ENCODE data around the gene CLIP1. TPM values are rescaled to one million over a fixed set of nuclear protein-coding genes. Genes with fewer than 3 reads are reported as not detected.
A peak's percentile ranks its signal among the peaks of the same experiment; 100 is the strongest.
"Not testable (repeated sequence)": the region's sequence is repeated elsewhere in the genome, so short reads cannot be mapped to it uniquely, and the experiment has no call there.

The CLIP1 gene
- polyA plus RNA-seq (2013): 101 and 104 TPM in 2 replicates

- Histone ChIP-seq H4K8ac (ENCODE audit: low read depth, low read length) (peak within 1 kb of the TSS; percentile 95), H4K91ac (ENCODE audit: low read depth, low read length) (peak within 1 kb of the TSS; percentile 99), H2BK12ac (ENCODE audit: low read length) (peak within 1 kb of the TSS; percentile 87), H3K36me3 (ENCODE audit: control insufficient read depth in 1 of 2, insufficient read depth in 2 of 2, low read length in 2 of 2) (peaks cover 2% of the 10 kb centered on the region in 2 experiments), H3K4ac (ENCODE audit: low read depth, low read length) (peak within 1 kb of the TSS; percentile 98), H3K18ac (ENCODE audit: low read length) (peak within 1 kb of the TSS; percentile 95), H3K27ac (ENCODE audit: low read depth, low read length) (peak within 1 kb of the TSS; percentile 99), H3K4me1 (ENCODE audit: control insufficient read depth in 1 of 2, insufficient read depth in 2 of 2, low read length in 2 of 2) (peaks cover 0 to 13% of the 10 kb centered on the region in 2 experiments), H3K79me1 (ENCODE audit: low read length) (peaks cover 28% of the 10 kb centered on the region), H3K23ac (ENCODE audit: low read length) (no peak within 1 kb of the TSS), H2BK120ac (ENCODE audit: insufficient read depth, low read length, poor library complexity) (peak within 1 kb of the TSS; percentile 99), H3K4me2 (ENCODE audit: low read length) (peak within 1 kb of the TSS; percentile 72), H3K4me3 (ENCODE audit: low read depth, low read length) (peak within 1 kb of the TSS; percentile 76), H3K79me2 (ENCODE audit: control insufficient read depth, insufficient read depth, low read length, poor library complexity) (peaks cover 28% of the 10 kb centered on the region), H2BK5ac (ENCODE audit: low read depth, low read length, poor library complexity) (peak within 1 kb of the TSS; percentile 99), H3K27me3 (ENCODE audit: insufficient read depth, low read length) (no peaks in the 10 kb centered on the region), H3K9me3 (ENCODE audit: insufficient read depth, low read depth, low read length) (no peaks in the 10 kb centered on the region), H2AK5ac (ENCODE audit: low read length) (peak within 1 kb of the TSS; percentile 96), H2AFZ (ENCODE audit: insufficient read depth, low read length, poor library complexity) (peak within 1 kb of the TSS; percentile 77), H3K9ac (ENCODE audit: low read length) (peak within 1 kb of the TSS; percentile 81), H4K12ac (ENCODE audit: low read depth, low read length) (peak within 1 kb of the TSS; percentile 97), H3K14ac (ENCODE audit: low read length) (peak within 1 kb of the TSS; percentile 99)
- peak; percentile 86 to 91 for DNase-seq
- no CpG with 5 or more reads among the region's 118 CpGs for WGBS (ENCODE audit: extremely low coverage, insufficient coverage, insufficient read length)
Measured at GRCh38 chr12:122421821-122422729, at the start of gene CLIP1. CLIP1 (minus strand) TSS chr12:122422669; CDS start chr12:122380452, 42,217 bp downstream.

GRCh38 chr12:122471324-122472226, 49.1 kb upstream of the CLIP1 start:
- Histone ChIP-seq H2BK5ac (ENCODE audit: low read depth, low read length, poor library complexity) (no peak overlapping the region), H3K14ac (ENCODE audit: low read length) (no peak overlapping the region), H3K36me3 (ENCODE audit: control insufficient read depth in 1 of 2, insufficient read depth in 2 of 2, low read length in 2 of 2) (peaks cover 27 to 32% of the 10 kb centered on the region in 2 experiments), H2BK120ac (ENCODE audit: insufficient read depth, low read length, poor library complexity) (no peak overlapping the region), H2AFZ (ENCODE audit: insufficient read depth, low read length, poor library complexity) (no peak overlapping the region), H3K79me1 (ENCODE audit: low read length) (peaks cover 11% of the 10 kb centered on the region), H4K12ac (ENCODE audit: low read depth, low read length) (no peak overlapping the region), H4K8ac (ENCODE audit: low read depth, low read length) (no peak overlapping the region), H4K91ac (ENCODE audit: low read depth, low read length) (no peak overlapping the region), H3K18ac (ENCODE audit: low read length) (no peak overlapping the region), H3K4me2 (ENCODE audit: low read length) (no peak overlapping the region), H3K4ac (ENCODE audit: low read depth, low read length) (no peak overlapping the region), H3K9me3 (ENCODE audit: insufficient read depth, low read depth, low read length) (no peaks in the 10 kb centered on the region), H2AK5ac (ENCODE audit: low read length) (no peak overlapping the region), H3K4me1 (ENCODE audit: control insufficient read depth in 1 of 2, insufficient read depth in 2 of 2, low read length in 2 of 2) (peaks cover 0 to 7% of the 10 kb centered on the region in 2 experiments), H3K9ac (ENCODE audit: low read length) (no peak overlapping the region), H3K23ac (ENCODE audit: low read length) (no peak overlapping the region), H3K27me3 (ENCODE audit: insufficient read depth, low read length) (no peaks in the 10 kb centered on the region), H2BK12ac (ENCODE audit: low read length) (no peak overlapping the region), H3K4me3 (ENCODE audit: low read depth, low read length) (no peak overlapping the region), H3K79me2 (ENCODE audit: control insufficient read depth, insufficient read depth, low read length, poor library complexity) (no peaks in the 10 kb centered on the region), H3K27ac (ENCODE audit: low read depth, low read length) (peak overlapping the region; percentile 80)
- no CpG with 5 or more reads among the region's 3 CpGs for WGBS (ENCODE audit: extremely low coverage, insufficient coverage, insufficient read length)
- DNase-seq: peak; percentile 35 to 96

GRCh38 chr12:122470576-122470975, 48.1 kb upstream of the CLIP1 start:
- H3K4ac ChIP-seq (ENCODE audit: low read depth, low read length); DNase-seq; H3K4me3 ChIP-seq (ENCODE audit: low read depth, low read length); H4K12ac ChIP-seq (ENCODE audit: low read depth, low read length); H3K4me2 ChIP-seq (ENCODE audit: low read length); H3K4me1 ChIP-seq (ENCODE audit: control insufficient read depth in 1 of 2, insufficient read depth in 2 of 2, low read length in 2 of 2); H2AK5ac ChIP-seq (ENCODE audit: low read length); H3K79me2 ChIP-seq (ENCODE audit: control insufficient read depth, insufficient read depth, low read length, poor library complexity); H3K23ac ChIP-seq (ENCODE audit: low read length); H3K27me3 ChIP-seq (ENCODE audit: insufficient read depth, low read length); H2AFZ ChIP-seq (ENCODE audit: insufficient read depth, low read length, poor library complexity); H3K14ac ChIP-seq (ENCODE audit: low read length); H3K9ac ChIP-seq (ENCODE audit: low read length); H3K9me3 ChIP-seq (ENCODE audit: insufficient read depth, low read depth, low read length): not testable (repeated sequence)
- H2BK5ac ChIP-seq (ENCODE audit: low read depth, low read length, poor library complexity): peak overlapping the region; percentile 50
- H3K36me3 ChIP-seq (ENCODE audit: control insufficient read depth in 1 of 2, insufficient read depth in 2 of 2, low read length in 2 of 2): peaks cover 19 to 23% of the 10 kb centered on the region in 2 experiments
- peak overlapping the region; percentile 5 for H3K18ac ChIP-seq (ENCODE audit: low read length)
- peak overlapping the region; percentile 25 for H2BK120ac ChIP-seq (ENCODE audit: insufficient read depth, low read length, poor library complexity)
- peak overlapping the region; percentile 49 for H4K8ac ChIP-seq (ENCODE audit: low read depth, low read length)
- H3K27ac ChIP-seq (ENCODE audit: low read depth, low read length): peak overlapping the region; percentile 80
- H2BK12ac ChIP-seq (ENCODE audit: low read length): peak overlapping the region; percentile 61
- peak overlapping the region; percentile 53 for H4K91ac ChIP-seq (ENCODE audit: low read depth, low read length)
- no CpG with 5 or more reads among the region's 7 CpGs for WGBS (ENCODE audit: extremely low coverage, insufficient coverage, insufficient read length)
- H3K79me1 ChIP-seq (ENCODE audit: low read length): peaks cover 14% of the 10 kb centered on the region

- Histone ChIP-seq H3K4me3 (ENCODE audit: low read depth, low read length) (peak overlapping the region; percentile 49), H2AK5ac (ENCODE audit: low read length) (peak overlapping the region; percentile 74), H4K8ac (ENCODE audit: low read depth, low read length) (peak overlapping the region; percentile 42), H3K36me3 (ENCODE audit: control insufficient read depth in 1 of 2, insufficient read depth in 2 of 2, low read length in 2 of 2) (peaks cover 14 to 16% of the 10 kb centered on the region in 2 experiments), H2BK5ac (ENCODE audit: low read depth, low read length, poor library complexity) (peak overlapping the region; percentile 59), H2BK12ac (ENCODE audit: low read length) (peak overlapping the region; percentile 30), H3K27ac (ENCODE audit: low read depth, low read length) (peak overlapping the region; percentile 52), H3K79me1 (ENCODE audit: low read length) (peaks cover 18% of the 10 kb centered on the region), H3K18ac (ENCODE audit: low read length) (peak overlapping the region; percentile 35), H4K91ac (ENCODE audit: low read depth, low read length) (peak overlapping the region; percentile 33)
- H3K79me2 ChIP-seq (ENCODE audit: control insufficient read depth, insufficient read depth, low read length, poor library complexity); H3K14ac ChIP-seq (ENCODE audit: low read length); H2AFZ ChIP-seq (ENCODE audit: insufficient read depth, low read length, poor library complexity); H3K4ac ChIP-seq (ENCODE audit: low read depth, low read length); H3K9me3 ChIP-seq (ENCODE audit: insufficient read depth, low read depth, low read length); H2BK120ac ChIP-seq (ENCODE audit: insufficient read depth, low read length, poor library complexity); H3K9ac ChIP-seq (ENCODE audit: low read length); H4K12ac ChIP-seq (ENCODE audit: low read depth, low read length); H3K23ac ChIP-seq (ENCODE audit: low read length); H3K4me2 ChIP-seq (ENCODE audit: low read length); H3K27me3 ChIP-seq (ENCODE audit: insufficient read depth, low read length); H3K4me1 ChIP-seq (ENCODE audit: control insufficient read depth in 1 of 2, insufficient read depth in 2 of 2, low read length in 2 of 2): not testable (repeated sequence)
- DNase-seq: peak in 1 of 2 donors; percentile 13
- WGBS (ENCODE audit: extremely low coverage, insufficient coverage, insufficient read length): no CpG with 5 or more reads among the region's 6 CpGs
Measured at GRCh38 chr12:122469856-122470255, 47.4 kb upstream of the CLIP1 start.
